GM12878 (cell line): ENCODE measurements around the gene MED13L. TPM values are rescaled to one million over a fixed set of nuclear protein-coding genes. Genes with fewer than 3 reads are reported as not detected.

ENCODE experiments used
- ATAC-seq: fragments of 200-7000 bp; cut with Tn5 transposase; 3 replicates; pipeline ENCODE4 v1.9.1; 2020; ENCODE audit warnings: mild to moderate bottlenecking, moderate library complexity
- BruUV-seq: library from RNA; stranded (reverse); fragments of 400-500 nt; replicated peaks from 2 replicates; lab custom pipeline; 2021; lab: Mats Ljungman, UMichigan
- CTCF ChIA-PET: fragments of 300-600 bp; sonication (Branson Sonifier 250); formaldehyde crosslinking; extraction: SDS; loops from one replicate; lab custom pipeline; 2021; ENCODE audit warnings: inconsistent platforms; lab: Yijun Ruan, JAX
- POLR2A ChIA-PET: fragments of 350-600 bp; formaldehyde crosslinking; extraction: SDS; loops from one replicate; lab custom pipeline; 2021; ENCODE audit warnings: inconsistent platforms; lab: Charles Lee
- RAD21 ChIA-PET: fragments of 300-600 bp; sonication (Branson Sonifier 250); formaldehyde crosslinking; loops from one replicate; lab custom pipeline; 2023; ENCODE audit warnings: antibody characterized with exemption; ENCODE audit not compliant: unreplicated experiment; lab: Charles Lee
- SMC1A ChIA-PET: fragments of 300-600 bp; sonication (Branson Sonifier 250); formaldehyde crosslinking; loops from one replicate; lab custom pipeline; 2023; ENCODE audit not compliant: unreplicated experiment, uncharacterized antibody; lab: Charles Lee
- DNase-seq: peaks from one replicate; pipeline ENCODE4 v3.0.0-alpha.2; 2011; ENCODE audit warnings: low read depth, low spot score
- FAIRE-seq: peaks from 3 replicates; lab custom pipeline; 2011; peaks lifted over from hg19 to GRCh38; lab: Jason Lieb, UNC
- H2AFZ ChIP-seq: 2 replicates; pipeline ENCODE4 v1.6.0; 2011; ENCODE audit warnings: low read depth, low read length, control low read depth; ENCODE audit not compliant: control insufficient read depth
- H3K27ac ChIP-seq: 2 replicates; pipeline ENCODE4 v1.5.1; 2011; ENCODE audit warnings: control low read depth; ENCODE audit not compliant: control insufficient read depth, insufficient read depth
- H3K27me3 ChIP-seq, 2 experiments: replicated peaks in 1 of 2; 2 replicates each; pipeline versions ENCODE4 v1.6.0 to v1.6.1; 2011; ENCODE audit warnings: low read length in 1 of 2; ENCODE audit not compliant: control insufficient read depth in 2 of 2, insufficient read depth in 2 of 2
- H3K36me3 ChIP-seq, 2 experiments: 2 replicates each; pipeline ENCODE4 v1.5.1; 2011; ENCODE audit warnings: low read length in 1 of 2; ENCODE audit not compliant: control insufficient read depth in 2 of 2, insufficient read depth in 2 of 2
- H3K4me1 ChIP-seq: 2 replicates; pipeline ENCODE4 v1.6.1; 2011; ENCODE audit warnings: mild to moderate bottlenecking, low read length, moderate library complexity, mixed read lengths; ENCODE audit not compliant: control insufficient read depth, insufficient read depth
- H3K4me2 ChIP-seq: 2 replicates; pipeline ENCODE4 v1.6.0; 2011; ENCODE audit warnings: control low read depth; ENCODE audit not compliant: control insufficient read depth, insufficient read depth
- H3K4me3 ChIP-seq: fragments of 200-600 bp; sonication (generic); 2 replicates; pipeline ENCODE4 v1.5.1; 2016
- H3K79me2 ChIP-seq: 2 replicates; pipeline ENCODE4 v1.6.0; 2011; ENCODE audit warnings: low read length; ENCODE audit not compliant: control insufficient read depth, insufficient read depth
- H3K9ac ChIP-seq: 2 replicates; pipeline ENCODE4 v1.8.0; 2011; ENCODE audit warnings: low read length, control low read depth, mixed read lengths; ENCODE audit not compliant: control insufficient read depth, insufficient read depth
- H3K9me3 ChIP-seq: replicated peaks from 3 replicates; pipeline ENCODE4 v1.5.1; 2011; ENCODE audit warnings: mild to moderate bottlenecking, low read length; ENCODE audit not compliant: control insufficient read depth, insufficient read depth
- H4K20me1 ChIP-seq: 2 replicates; pipeline ENCODE4 v1.6.0; 2011; ENCODE audit not compliant: control insufficient read depth, insufficient read depth
- CREM ChIP-seq: IDR thresholded peaks from 2 replicates; pipeline ENCODE4 v1.6.1; 2014; ENCODE audit warnings: antibody characterized with exemption, low read depth
- JUNB ChIP-seq: IDR thresholded peaks from 2 replicates; pipeline ENCODE4 v1.6.1; 2016; ENCODE audit warnings: antibody characterized with exemption, mild to moderate bottlenecking
- KDM1A ChIP-seq: fragments of 200-600 bp; sonication (generic); IDR thresholded peaks from 2 replicates; pipeline ENCODE4 v1.6.1; 2016; ENCODE audit warnings: borderline replicate concordance
- MEF2B ChIP-seq: fragments of 450-650 bp; IDR thresholded peaks from 2 replicates; pipeline ENCODE4 v1.6.1; 2018; ENCODE audit warnings: mild to moderate bottlenecking, moderate library complexity; ENCODE audit not compliant: partially characterized antibody, poor library complexity, severe bottlenecking
- MYB ChIP-seq: fragments of 150-350 bp; IDR thresholded peaks from 2 replicates; pipeline ENCODE4 v1.6.1; 2014; ENCODE audit warnings: mild to moderate bottlenecking, low read depth, low read length, borderline replicate concordance
- NR2F1 ChIP-seq: fragments of 450-650 bp; conservative IDR thresholded peaks from 2 replicates; pipeline ENCODE4 v1.6.1; 2017; ENCODE audit warnings: mild to moderate bottlenecking
- POU2F2 ChIP-seq: IDR thresholded peaks from 3 replicates; pipeline ENCODE4 v1.6.1; 2011; ENCODE audit warnings: low read depth, mild to moderate bottlenecking, low read length, borderline replicate concordance
- RAD51 ChIP-seq: fragments of 450-650 bp; IDR thresholded peaks from 2 replicates; pipeline ENCODE4 v1.6.1; 2016; ENCODE audit warnings: moderate library complexity, mild to moderate bottlenecking, inconsistent platforms
- RUNX3 ChIP-seq: IDR thresholded peaks from 2 replicates; pipeline ENCODE4 v1.6.1; 2012; ENCODE audit warnings: low read length, inconsistent platforms
- TAF1 ChIP-seq: IDR thresholded peaks from 2 replicates; pipeline ENCODE4 v1.6.1; 2011; ENCODE audit warnings: mild to moderate bottlenecking, low read depth, low read length, borderline replicate concordance
- TARDBP ChIP-seq: IDR thresholded peaks from 2 replicates; pipeline ENCODE4 v1.6.1; 2016; ENCODE audit warnings: borderline replicate concordance
- TBL1XR1 ChIP-seq: IDR thresholded peaks from 2 replicates; pipeline ENCODE4 v1.6.1; 2012; ENCODE audit warnings: low read depth, low read length, improper control_type of control experiment
- ZNF384 ChIP-seq: IDR thresholded peaks from 2 replicates; pipeline ENCODE4 v1.6.1; 2012; ENCODE audit warnings: low read depth, mild to moderate bottlenecking, low read length, improper control_type of control experiment, borderline replicate concordance
- in situ Hi-C: fragments of 300-500 bp; cut with MboI; formaldehyde crosslinking; loops from 9 replicates; pipeline ENCODE4 v1.14.3; 2018; ENCODE audit warnings: mixed read lengths
- intact Hi-C: fragments of 100-400 bp; cut with micrococcal nuclease; formaldehyde crosslinking; loops from one replicate; pipeline ENCODE4 v1.14.2; 2022; ENCODE audit not compliant: unreplicated experiment
- polyA plus RNA-seq, 11 experiments: library from polyadenylated mRNA; depleted of rRNA in 4 of 11; unstranded in 6 of 11; stranded (reverse) in 5 of 11; fragments of >200 nt; fragmentation: Nextera tagmentation in 4 of 11; fragmentation: Illumina TruSeq in 1 of 11; extraction: Ambion mirVana in 4 of 11; extraction: Trizol in 1 of 11; gene quantifications; 1 replicate in 1 of 11; 2 replicates in 10 of 11; pipeline versions ENCODE4 v1.2.1 to v1.2.3, GENCODE V29; 2011 to 2016; ENCODE audit warnings: inconsistent platforms in 2 of 11, missing spikeins in 2 of 11, low read depth in 1 of 11
- total RNA-seq, 4 experiments: library from RNA; depleted of rRNA in 3 of 4; stranded (reverse); fragments of >200 nt in 3 of 4; fragmentation: Illumina TruSeq in 1 of 4; extraction: Trizol in 1 of 4; gene quantifications; 2 replicates each; pipeline versions ENCODE4 v1.2.1 to v1.2.3, GENCODE V29; 2013 to 2021
- TF ChIP-seq, protein P1 (sequence below): fragments of 450-650 bp; IDR thresholded peaks from 2 replicates; pipeline ENCODE4 v1.6.1; 2016; ENCODE audit warnings: mild to moderate bottlenecking, moderate library complexity, borderline replicate concordance

Gene MED13L
- total and polyA plus RNA-seq, 10 of the 15 experiments (the other 5 are each of a cell fraction or from before 2014, with no cell fraction given): 3.7 to 30.1 (median 9.1) TPM

- no TSS peak for BruUV-seq
- Histone ChIP-seq H3K9ac (no peak overlapping the region), H3K4me2 (no peak overlapping the region), H3K4me3 (no peak overlapping the region), H3K9me3 (no peaks in the 10 kb centered on the region; the same call in 1 of the 3 replicates), H3K27ac (no peak overlapping the region), H2AFZ (no peak overlapping the region), H3K27me3 (no peaks in the 10 kb centered on the region), H3K36me3 (no peaks in the 10 kb centered on the region), H4K20me1 (no peaks in the 10 kb centered on the region), H3K4me1 (no peaks in the 10 kb centered on the region), H3K79me2 (no peaks in the 10 kb centered on the region; the same call in 1 of the 2 replicates)
- no peak for ATAC-seq
- TF ChIP-seq NR2F1 (no peak), RUNX3 (no peak), RAD51 (no peak), TARDBP (no peak), ZNF384 (no peak), JUNB (no peak), CREM (no peak), TBL1XR1 (no peak), TAF1 (no peak), MEF2B (no peak)
- no peak for DNase-seq
- ChIA-PET POLR2A (no interaction called here), CTCF (interaction anchor here (1.3 to 1.9 kb wide), 3 partner anchors 13 to 455 kb away, joined by 4 to 9 read pairs (median 5); no protein-coding TSS in a partner anchor), SMC1A (interaction anchor here (1.1 kb wide), 1 partner anchor 9 kb away, joined by 3 read pairs; no protein-coding TSS in a partner anchor), RAD21 (interaction anchor here (0.9 kb wide), 1 partner anchor 9 kb away, joined by 3 read pairs; no protein-coding TSS in a partner anchor)
- no peak for FAIRE-seq
- intact Hi-C loops (no loop called here), in situ Hi-C loops (no loop called here)
These were observed 28.6 kb downstream of the MED13L start for GRCh38 chr12:116248930-116249329.

DNA sequence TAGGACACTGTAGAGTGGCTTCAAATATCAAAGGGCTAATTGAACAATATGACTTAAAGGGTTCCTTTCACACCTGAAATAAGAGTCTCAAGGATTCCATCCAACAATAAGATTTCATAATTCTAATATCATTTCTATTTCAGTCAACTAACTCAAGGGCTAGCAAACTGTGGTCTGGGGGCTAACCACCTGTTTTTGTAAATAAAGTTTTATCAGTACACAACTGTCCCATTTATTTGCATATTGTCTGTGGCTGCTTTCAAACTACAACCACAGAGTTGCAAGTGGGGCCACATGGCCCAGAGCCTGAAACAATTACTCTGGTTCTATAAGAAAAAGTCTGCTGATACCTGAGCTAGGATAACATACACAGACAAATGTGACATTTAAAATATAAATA lies 29.1 kb downstream of the MED13L start:
- Histone ChIP-seq H3K36me3 (no peaks in the 10 kb centered on the region), H3K4me2 (no peak overlapping the region), H3K4me3 (no peak overlapping the region), H3K27me3 (no peaks in the 10 kb centered on the region), H3K79me2 (no peaks in the 10 kb centered on the region; the same call in 1 of the 2 replicates), H3K9me3 (no peaks in the 10 kb centered on the region; the same call in 1 of the 3 replicates), H4K20me1 (no peaks in the 10 kb centered on the region), H3K27ac (no peak overlapping the region), H2AFZ (no peak overlapping the region), H3K4me1 (no peaks in the 10 kb centered on the region), H3K9ac (no peak overlapping the region)
- FAIRE-seq (no peak), DNase-seq (no peak), ATAC-seq (no peak)
- TF ChIP-seq MYB (no peak), POU2F2 (peak; percentile 35; the same call in 1 of the 3 replicates), RUNX3 (peak; percentile 71), KDM1A (no peak)
- TF ChIP-seq, protein P1, sequence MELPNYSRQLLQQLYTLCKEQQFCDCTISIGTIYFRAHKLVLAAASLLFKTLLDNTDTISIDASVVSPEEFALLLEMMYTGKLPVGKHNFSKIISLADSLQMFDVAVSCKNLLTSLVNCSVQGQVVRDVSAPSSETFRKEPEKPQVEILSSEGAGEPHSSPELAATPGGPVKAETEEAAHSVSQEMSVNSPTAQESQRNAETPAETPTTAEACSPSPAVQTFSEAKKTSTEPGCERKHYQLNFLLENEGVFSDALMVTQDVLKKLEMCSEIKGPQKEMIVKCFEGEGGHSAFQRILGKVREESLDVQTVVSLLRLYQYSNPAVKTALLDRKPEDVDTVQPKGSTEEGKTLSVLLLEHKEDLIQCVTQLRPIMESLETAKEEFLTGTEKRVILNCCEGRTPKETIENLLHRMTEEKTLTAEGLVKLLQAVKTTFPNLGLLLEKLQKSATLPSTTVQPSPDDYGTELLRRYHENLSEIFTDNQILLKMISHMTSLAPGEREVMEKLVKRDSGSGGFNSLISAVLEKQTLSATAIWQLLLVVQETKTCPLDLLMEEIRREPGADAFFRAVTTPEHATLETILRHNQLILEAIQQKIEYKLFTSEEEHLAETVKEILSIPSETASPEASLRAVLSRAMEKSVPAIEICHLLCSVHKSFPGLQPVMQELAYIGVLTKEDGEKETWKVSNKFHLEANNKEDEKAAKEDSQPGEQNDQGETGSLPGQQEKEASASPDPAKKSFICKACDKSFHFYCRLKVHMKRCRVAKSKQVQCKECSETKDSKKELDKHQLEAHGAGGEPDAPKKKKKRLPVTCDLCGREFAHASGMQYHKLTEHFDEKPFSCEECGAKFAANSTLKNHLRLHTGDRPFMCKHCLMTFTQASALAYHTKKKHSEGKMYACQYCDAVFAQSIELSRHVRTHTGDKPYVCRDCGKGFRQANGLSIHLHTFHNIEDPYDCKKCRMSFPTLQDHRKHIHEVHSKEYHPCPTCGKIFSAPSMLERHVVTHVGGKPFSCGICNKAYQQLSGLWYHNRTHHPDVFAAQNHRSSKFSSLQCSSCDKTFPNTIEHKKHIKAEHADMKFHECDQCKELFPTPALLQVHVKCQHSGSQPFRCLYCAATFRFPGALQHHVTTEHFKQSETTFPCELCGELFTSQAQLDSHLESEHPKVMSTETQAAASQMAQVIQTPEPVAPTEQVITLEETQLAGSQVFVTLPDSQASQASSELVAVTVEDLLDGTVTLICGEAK: peak; percentile 83
- in situ Hi-C loops: no loop called here
- intact Hi-C loops: no loop called here
- ChIA-PET SMC1A (interaction anchor here (1.1 kb wide), 1 partner anchor 9 kb away, joined by 3 read pairs; no protein-coding TSS in a partner anchor), CTCF (interaction anchor here (1.3 to 1.9 kb wide), 3 partner anchors 13 to 456 kb away, joined by 4 to 9 read pairs (median 5); no protein-coding TSS in a partner anchor), RAD21 (no interaction called here), POLR2A (no interaction called here)
- BruUV-seq: no TSS peak
